GM21515 (cell line): ENCODE measurements around the gene NMB.

ENCODE experiments used
- ATAC-seq: cut with Tn5 transposase; IDR thresholded peaks from one replicate; pipeline ENCODE4 v1.9.1; 2021; ENCODE audit not compliant: unreplicated experiment

Gene NMB

DNA sequence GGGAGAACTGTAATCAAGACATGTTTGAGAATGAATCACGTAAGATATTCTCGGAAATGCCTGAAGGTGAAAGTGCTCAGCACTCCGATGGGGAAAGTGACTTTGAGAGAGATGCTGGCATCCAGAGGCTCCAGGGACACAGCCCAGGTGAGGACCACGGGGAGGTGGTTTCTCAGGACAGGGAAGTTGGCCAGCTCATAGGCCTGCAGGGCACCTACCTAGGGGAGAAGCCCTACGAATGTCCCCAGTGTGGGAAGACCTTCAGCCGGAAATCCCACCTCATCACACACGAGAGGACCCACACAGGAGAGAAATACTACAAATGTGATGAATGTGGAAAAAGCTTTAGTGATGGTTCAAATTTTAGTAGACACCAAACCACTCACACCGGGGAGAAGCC is 37.4 kb downstream of the NMB start:
- ATAC-seq = no peak

DNA sequence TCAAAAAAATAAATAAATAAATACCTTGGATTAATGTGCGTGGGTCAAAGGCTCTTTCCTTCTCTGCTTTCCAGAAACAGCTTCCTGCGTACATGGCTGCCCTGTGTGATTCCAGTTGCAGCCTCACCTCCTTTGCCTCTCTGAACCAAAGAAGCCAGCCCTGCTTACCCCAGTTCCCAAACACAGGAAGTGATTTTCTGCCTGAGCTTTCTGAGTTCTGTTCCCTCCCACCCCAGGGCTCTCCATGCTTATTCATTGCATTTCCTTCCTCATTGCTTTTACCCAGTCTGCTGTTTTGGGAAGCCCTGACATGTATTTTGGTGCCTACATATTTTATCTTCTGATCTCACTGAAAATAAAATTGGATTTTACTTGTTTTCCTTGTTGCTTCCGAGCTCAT is 41.8 kb downstream of the NMB start:
- no peak for ATAC-seq

DNA sequence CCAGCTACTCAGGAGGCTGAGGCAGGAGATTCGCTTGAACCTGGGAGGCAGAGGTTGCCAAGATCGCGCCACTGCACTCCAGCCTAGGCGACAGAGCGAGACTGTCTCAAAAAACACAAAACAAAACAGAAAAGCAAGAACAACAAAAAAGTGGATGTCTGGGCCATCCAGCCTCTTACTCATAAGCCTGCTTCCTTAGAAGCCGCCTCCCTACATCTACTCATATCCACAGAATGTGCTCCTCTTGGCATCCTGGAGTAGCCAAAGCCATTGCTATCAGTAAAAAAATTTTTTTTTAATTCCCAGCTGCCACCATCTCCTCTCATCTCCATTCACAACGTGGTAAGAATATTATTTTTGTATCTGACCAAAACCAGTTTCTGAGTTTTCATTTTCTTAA is 46.4 kb downstream of the NMB start:
- no peak for ATAC-seq

DNA sequence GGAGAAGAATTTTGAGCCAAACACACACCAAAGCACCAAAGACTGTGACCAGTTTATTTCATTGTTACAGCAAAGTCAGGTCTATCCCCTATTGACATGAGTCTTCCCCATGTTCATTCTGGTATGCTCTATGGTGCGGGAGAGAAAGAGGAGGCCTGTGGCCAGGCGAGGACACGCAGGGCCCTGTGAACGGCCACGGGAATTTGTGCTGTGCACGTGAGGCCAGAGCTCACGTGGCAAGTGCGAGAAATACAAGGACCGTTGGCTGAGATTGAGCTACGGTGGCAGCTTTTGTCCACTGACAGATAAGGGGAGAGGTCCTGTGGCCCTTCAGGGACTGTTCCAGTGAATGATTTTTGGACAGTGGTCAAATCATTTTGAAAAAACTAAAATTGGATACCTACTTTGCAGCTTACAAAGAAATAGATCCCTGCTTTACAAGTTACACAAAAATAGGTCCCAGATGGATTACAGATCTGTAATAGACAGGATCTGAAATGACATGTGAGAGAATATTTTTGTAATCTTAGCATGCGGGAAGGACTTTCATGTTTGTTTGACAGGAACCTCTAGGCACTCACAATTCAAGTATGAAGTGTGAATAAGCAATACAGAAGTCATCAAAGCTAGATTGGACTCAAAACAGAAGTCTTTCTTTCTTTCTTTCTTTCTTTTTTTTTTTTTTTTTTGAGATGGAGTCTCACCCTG is 48.0 kb downstream of the NMB start:
- ATAC-seq = no peak

DNA sequence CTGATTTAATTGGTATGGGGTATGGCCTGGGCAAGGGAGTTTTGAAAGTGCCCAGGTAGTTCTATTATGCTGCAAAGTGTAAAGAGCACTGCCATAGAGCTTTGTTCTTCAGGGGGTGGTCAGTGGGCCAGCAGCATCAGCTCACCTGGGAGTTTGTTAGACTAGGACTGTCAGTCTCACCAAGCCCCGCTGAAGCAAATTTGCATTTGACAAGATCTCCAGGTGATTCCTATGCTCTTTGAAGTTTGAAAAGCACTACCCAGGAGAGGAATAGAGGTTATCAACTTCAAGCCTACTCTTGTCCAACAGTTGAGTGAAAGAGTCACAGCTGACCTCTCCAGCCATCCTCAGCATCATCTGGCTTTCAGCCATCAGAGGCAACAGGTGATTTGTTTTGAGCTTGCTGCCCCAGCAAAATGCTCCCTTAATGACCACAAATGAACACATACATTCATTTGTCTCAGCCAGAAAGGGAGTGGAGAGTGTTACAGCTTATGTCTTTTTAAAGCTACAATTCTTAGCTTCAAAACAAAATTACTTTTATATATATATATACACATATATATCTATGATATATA is 49.2 kb downstream of the NMB start:
- no peak for ATAC-seq

DNA sequence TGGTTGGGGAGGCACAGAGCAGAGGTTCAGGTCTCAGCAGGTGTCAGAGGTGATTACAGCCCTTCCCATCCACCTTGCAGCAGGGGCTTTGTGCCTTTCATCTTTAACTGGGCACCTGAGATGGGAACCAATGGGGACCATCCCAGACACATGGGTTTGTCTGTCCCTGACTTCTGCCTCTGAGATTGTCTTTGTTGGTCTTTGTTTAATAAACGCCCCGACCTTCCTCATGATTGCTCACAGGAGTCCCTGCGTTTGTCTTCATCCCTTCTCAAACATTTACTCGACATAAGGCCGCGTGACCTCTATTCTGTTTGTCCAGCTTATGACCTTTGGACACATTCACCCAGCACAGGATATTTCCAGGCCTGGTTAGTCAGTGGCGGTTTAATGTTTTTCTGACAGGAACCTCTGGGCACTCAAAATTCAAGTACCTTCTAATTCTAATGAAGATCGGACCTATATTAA is 51.3 kb downstream of the NMB start:
- ATAC-seq = no peak

DNA sequence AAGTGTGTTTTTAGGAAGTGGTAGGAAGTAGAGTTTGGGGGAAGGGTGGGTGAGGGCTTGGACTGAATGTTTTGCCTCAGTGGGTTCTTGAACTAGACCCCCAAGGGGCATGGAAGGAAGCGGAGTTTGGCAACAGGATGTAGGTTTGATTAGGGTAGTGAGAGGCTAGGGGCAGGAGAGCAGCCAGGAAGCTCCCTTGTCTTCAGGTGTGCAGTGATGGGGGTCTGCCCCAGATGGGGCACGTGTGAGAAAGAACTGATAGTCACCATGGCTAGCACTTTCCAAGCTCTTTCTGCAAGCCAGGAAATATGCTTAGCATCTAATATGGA is 52.5 kb downstream of the NMB start:
- ATAC-seq = no peak
